ENCODE data around the gene GFI1. TPM values are rescaled to one million over a fixed set of nuclear protein-coding genes. Genes with fewer than 3 reads are reported as not detected.

Gene GFI1
- polyA plus RNA-seq, 1 of the 3 experiments (the other 2 are of a cell fraction), result 0.18 TPM

GRCh38 chr1:92487078-92487605, 417 bp upstream of the GFI1 start (continued):
- TF ChIP-seq, protein P1, sequence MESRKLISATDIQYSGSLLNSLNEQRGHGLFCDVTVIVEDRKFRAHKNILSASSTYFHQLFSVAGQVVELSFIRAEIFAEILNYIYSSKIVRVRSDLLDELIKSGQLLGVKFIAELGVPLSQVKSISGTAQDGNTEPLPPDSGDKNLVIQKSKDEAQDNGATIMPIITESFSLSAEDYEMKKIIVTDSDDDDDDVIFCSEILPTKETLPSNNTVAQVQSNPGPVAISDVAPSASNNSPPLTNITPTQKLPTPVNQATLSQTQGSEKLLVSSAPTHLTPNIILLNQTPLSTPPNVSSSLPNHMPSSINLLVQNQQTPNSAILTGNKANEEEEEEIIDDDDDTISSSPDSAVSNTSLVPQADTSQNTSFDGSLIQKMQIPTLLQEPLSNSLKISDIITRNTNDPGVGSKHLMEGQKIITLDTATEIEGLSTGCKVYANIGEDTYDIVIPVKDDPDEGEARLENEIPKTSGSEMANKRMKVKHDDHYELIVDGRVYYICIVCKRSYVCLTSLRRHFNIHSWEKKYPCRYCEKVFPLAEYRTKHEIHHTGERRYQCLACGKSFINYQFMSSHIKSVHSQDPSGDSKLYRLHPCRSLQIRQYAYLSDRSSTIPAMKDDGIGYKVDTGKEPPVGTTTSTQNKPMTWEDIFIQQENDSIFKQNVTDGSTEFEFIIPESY (IDR thresholded peaks at IDR 0.05; ENCODE audit: borderline replicate concordance, low read depth), result no peak
- TF ChIP-seq TCF12 (IDR thresholded peaks at IDR 0.05) (no peak), FOSL2 (IDR thresholded peaks at IDR 0.05; ENCODE audit: borderline replicate concordance, low read depth) (no peak), USF1 (IDR thresholded peaks at IDR 0.05; ENCODE audit: borderline replicate concordance, low read depth) (no peak)

GRCh38 chr1:92485381-92486250, 1.1 kb downstream of the GFI1 start:
- Histone ChIP-seq H3F3A (replicated peaks; ENCODE audit: insufficient read depth) (peaks cover 7% of the 10 kb centered on the region), H3K79me2 (ENCODE audit: insufficient read depth) (no peaks in the 10 kb centered on the region), H4K20me1 (ENCODE audit: insufficient read depth) (peaks cover 6% of the 10 kb centered on the region; the same call in 1 of the 2 replicates), H3K9me3 (no peaks in the 10 kb centered on the region), H3K27me3 (ENCODE audit: insufficient read depth) (peaks cover 86% of the 10 kb centered on the region), H3K4me2 (peak overlapping the region; percentile 69), H3K27ac (ENCODE audit: low read depth in 2 of 2, low read length in 1 of 2) (no peak overlapping the region), H3K4me3 (ENCODE audit: low read depth in 2 of 2, low read length in 1 of 2) (peak overlapping the region; percentile 6 to 53; a peak in 3 of 4 replicates), H3K9me2 (no peaks in the 10 kb centered on the region), H3K9ac (no peak overlapping the region), H2AFZ (ENCODE audit: low read depth) (0 out of 2 replicates have a peak overlapping the region, but pooled peaks have one; percentile 46), H3K36me3 (replicated peaks in 1 of 2; ENCODE audit: control insufficient read depth in 1 of 2, insufficient read depth in 2 of 2, low read length in 1 of 2) (no peaks in the 10 kb centered on the region), H3K4me1 (ENCODE audit: control insufficient read depth in 1 of 2, insufficient read depth in 2 of 2, low read depth in 1 of 2, low read length in 1 of 2) (peaks cover 0 to 14% of the 10 kb centered on the region in 2 experiments; a peak in 1 of 4 replicates)
- TF ChIP-seq, protein P2, sequence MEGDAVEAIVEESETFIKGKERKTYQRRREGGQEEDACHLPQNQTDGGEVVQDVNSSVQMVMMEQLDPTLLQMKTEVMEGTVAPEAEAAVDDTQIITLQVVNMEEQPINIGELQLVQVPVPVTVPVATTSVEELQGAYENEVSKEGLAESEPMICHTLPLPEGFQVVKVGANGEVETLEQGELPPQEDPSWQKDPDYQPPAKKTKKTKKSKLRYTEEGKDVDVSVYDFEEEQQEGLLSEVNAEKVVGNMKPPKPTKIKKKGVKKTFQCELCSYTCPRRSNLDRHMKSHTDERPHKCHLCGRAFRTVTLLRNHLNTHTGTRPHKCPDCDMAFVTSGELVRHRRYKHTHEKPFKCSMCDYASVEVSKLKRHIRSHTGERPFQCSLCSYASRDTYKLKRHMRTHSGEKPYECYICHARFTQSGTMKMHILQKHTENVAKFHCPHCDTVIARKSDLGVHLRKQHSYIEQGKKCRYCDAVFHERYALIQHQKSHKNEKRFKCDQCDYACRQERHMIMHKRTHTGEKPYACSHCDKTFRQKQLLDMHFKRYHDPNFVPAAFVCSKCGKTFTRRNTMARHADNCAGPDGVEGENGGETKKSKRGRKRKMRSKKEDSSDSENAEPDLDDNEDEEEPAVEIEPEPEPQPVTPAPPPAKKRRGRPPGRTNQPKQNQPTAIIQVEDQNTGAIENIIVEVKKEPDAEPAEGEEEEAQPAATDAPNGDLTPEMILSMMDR (IDR thresholded peaks at IDR 0.05), result peak; percentile 28
- TF ChIP-seq EZH2phosphoT487 (IDR thresholded peaks at IDR 0.05; ENCODE audit: borderline replicate concordance, low read depth) (peak; percentile 98), TCF12 (IDR thresholded peaks at IDR 0.05) (no peak)
- peak; percentile 54 for DNase-seq
- CTCF ChIA-PET, result interaction anchor here (0.6 to 1.4 kb wide), 4 partner anchors 12 to 194 kb away, joined by 3 to 6 read pairs (median 3); no protein-coding TSS in a partner anchor
- POLR2A ChIA-PET, result no interaction called here
- 2% methylated on average over 16 of the region's 82 CpGs for WGBS (ENCODE audit: low lambda C conversion rate)
